GM12878 (cell line): ENCODE data around the gene FBXO27. TPM values are rescaled to one million over a fixed set of nuclear protein-coding genes. Genes with fewer than 3 reads are reported as not detected.
A peak's percentile ranks its signal among the peaks of the same experiment; 100 is the strongest.

Experiments
- DPF2 ChIP-seq: fragments of 450-650 bp; IDR thresholded peaks from 2 replicates; pipeline ENCODE4 v1.6.1; 2017; ENCODE audit warnings: mild to moderate bottlenecking
- E2F4 ChIP-seq: IDR thresholded peaks from 2 replicates; pipeline ENCODE4 v1.6.1; 2012; ENCODE audit warnings: low read depth, low read length, improper control_type of control experiment
- E4F1 ChIP-seq: fragments of 450-650 bp; IDR thresholded peaks from 2 replicates; pipeline ENCODE4 v1.6.1; 2018; ENCODE audit warnings: borderline replicate concordance, mild to moderate bottlenecking; ENCODE audit not compliant: partially characterized antibody
- ESRRA ChIP-seq: IDR thresholded peaks from 2 replicates; pipeline ENCODE4 v1.6.1; 2012; ENCODE audit warnings: mild to moderate bottlenecking, low read length, improper control_type of control experiment
- ETV6 ChIP-seq, 2 experiments: fragments of 450-650 bp in 1 of 2; IDR thresholded peaks in 1 of 2; conservative IDR thresholded peaks in 1 of 2; 2 replicates each; pipeline ENCODE4 v1.6.1; 2014; ENCODE audit warnings: antibody characterized with exemption in 1 of 2, borderline replicate concordance in 1 of 2, low read depth in 1 of 2, mild to moderate bottlenecking in 1 of 2, moderate library complexity in 1 of 2
- IRF4 ChIP-seq: IDR thresholded peaks from 2 replicates; pipeline ENCODE4 v1.6.1; 2011; ENCODE audit warnings: low read depth, low read length
- MAX ChIP-seq: IDR thresholded peaks from 2 replicates; pipeline ENCODE4 v1.6.1; 2012; ENCODE audit warnings: low read depth, low read length, improper control_type of control experiment
- MTA2 ChIP-seq: fragments of 450-650 bp; IDR thresholded peaks from 2 replicates; pipeline ENCODE4 v1.6.1; 2016; ENCODE audit warnings: low read depth, mild to moderate bottlenecking, moderate library complexity
- MYB ChIP-seq: fragments of 150-350 bp; IDR thresholded peaks from 2 replicates; pipeline ENCODE4 v1.6.1; 2014; ENCODE audit warnings: mild to moderate bottlenecking, low read depth, low read length, borderline replicate concordance
- NBN ChIP-seq: fragments of 450-650 bp; IDR thresholded peaks from 2 replicates; pipeline ENCODE4 v1.6.1; 2016
- NFXL1 ChIP-seq: fragments of 450-650 bp; IDR thresholded peaks from 2 replicates; pipeline ENCODE4 v1.6.1; 2017; ENCODE audit warnings: antibody characterized with exemption, mild to moderate bottlenecking, borderline replicate concordance
- NR2C1 ChIP-seq: fragments of 450-650 bp; IDR thresholded peaks from 2 replicates; pipeline ENCODE4 v1.6.1; 2017; ENCODE audit warnings: antibody characterized with exemption, mild to moderate bottlenecking, moderate library complexity
- PAX8 ChIP-seq: fragments of 450-650 bp; IDR thresholded peaks from 2 replicates; pipeline ENCODE4 v1.6.1; 2017; ENCODE audit warnings: mild to moderate bottlenecking, moderate library complexity
- RFX5 ChIP-seq: IDR thresholded peaks from 2 replicates; pipeline ENCODE4 v1.6.1; 2011; ENCODE audit warnings: low read depth, low read length, improper control_type of control experiment
- YY1 ChIP-seq: IDR thresholded peaks from 2 replicates; pipeline ENCODE4 v1.6.1; 2011; ENCODE audit warnings: low read depth, mild to moderate bottlenecking, low read length
- ZBTB33 ChIP-seq: fragments of 450-650 bp; IDR thresholded peaks from 2 replicates; pipeline ENCODE4 v1.6.1; 2017; ENCODE audit warnings: mild to moderate bottlenecking
- ZNF207 ChIP-seq: fragments of 450-650 bp; IDR thresholded peaks from 2 replicates; pipeline ENCODE4 v1.6.1; 2014; ENCODE audit warnings: antibody characterized with exemption, mild to moderate bottlenecking, borderline replicate concordance
- ZNF622 ChIP-seq: fragments of 450-650 bp; IDR thresholded peaks from 2 replicates; pipeline ENCODE4 v1.6.1; 2017; ENCODE audit warnings: mild to moderate bottlenecking, inconsistent platforms
- ZNF687 ChIP-seq: fragments of 450-650 bp; IDR thresholded peaks from 2 replicates; pipeline ENCODE4 v1.6.1; 2017; ENCODE audit warnings: mild to moderate bottlenecking, moderate library complexity
- polyA plus RNA-seq, 11 experiments: library from polyadenylated mRNA; depleted of rRNA in 4 of 11; unstranded in 6 of 11; stranded (reverse) in 5 of 11; fragments of >200 nt; fragmentation: Nextera tagmentation in 4 of 11; fragmentation: Illumina TruSeq in 1 of 11; extraction: Ambion mirVana in 4 of 11; extraction: Trizol in 1 of 11; gene quantifications; 1 replicate in 1 of 11; 2 replicates in 10 of 11; pipeline versions ENCODE4 v1.2.1 to v1.2.3, GENCODE V29; 2011 to 2016; ENCODE audit warnings: inconsistent platforms in 2 of 11, missing spikeins in 2 of 11, low read depth in 1 of 11
- total RNA-seq, 4 experiments: library from RNA; depleted of rRNA in 3 of 4; stranded (reverse); fragments of >200 nt in 3 of 4; fragmentation: Illumina TruSeq in 1 of 4; extraction: Trizol in 1 of 4; gene quantifications; 2 replicates each; pipeline versions ENCODE4 v1.2.1 to v1.2.3, GENCODE V29; 2013 to 2021

Gene FBXO27
- total and polyA plus RNA-seq, 10 of the 15 experiments (the other 5 are each of a cell fraction or from before 2014, with no cell fraction given), result 3.1 to 15.4 (median 7.1) TPM

- no peak for TF ChIP-seq ZBTB33
- no peak for TF ChIP-seq ZNF207
- no peak for TF ChIP-seq MAX
- no peak for TF ChIP-seq NFXL1
- no peak for TF ChIP-seq ESRRA
- peak in 1 of 2 experiments; percentile 84; a peak in 2 of 4 replicates for TF ChIP-seq ETV6 (conservative IDR thresholded peaks at IDR 0.05 in 1 of 2, IDR thresholded peaks at IDR 0.05 in 1 of 2; ENCODE audit: borderline replicate concordance in 1 of 2, low read depth in 1 of 2)
- TF ChIP-seq NR2C1, result no peak
- TF ChIP-seq E4F1, result no peak
- no peak for TF ChIP-seq E2F4
- TF ChIP-seq YY1, result no peak
- no peak for TF ChIP-seq ZNF622
- no peak for TF ChIP-seq MYB
- TF ChIP-seq RFX5, result no peak
- TF ChIP-seq NBN, result peak; percentile 67; the same call in 1 of the 2 replicates
- peak; percentile 94 for TF ChIP-seq IRF4
- peak; percentile 77; the same call in 1 of the 2 replicates for TF ChIP-seq MTA2
- TF ChIP-seq ZNF687, result peak; percentile 73
- TF ChIP-seq PAX8, result no peak
- peak; percentile 91 for TF ChIP-seq DPF2
These were observed 54.7 kb downstream of the FBXO27 start (continued) for GRCh38 chr19:38977445-38978325.
